ENCODE measurements around the gene WDR82. TPM values are rescaled to one million over a fixed set of nuclear protein-coding genes. Genes with fewer than 3 reads are reported as not detected.

Gene WDR82
- total and polyA plus RNA-seq, 4 experiments from 2014 or later: 62.3 to 150 (median 146) TPM

DNA sequence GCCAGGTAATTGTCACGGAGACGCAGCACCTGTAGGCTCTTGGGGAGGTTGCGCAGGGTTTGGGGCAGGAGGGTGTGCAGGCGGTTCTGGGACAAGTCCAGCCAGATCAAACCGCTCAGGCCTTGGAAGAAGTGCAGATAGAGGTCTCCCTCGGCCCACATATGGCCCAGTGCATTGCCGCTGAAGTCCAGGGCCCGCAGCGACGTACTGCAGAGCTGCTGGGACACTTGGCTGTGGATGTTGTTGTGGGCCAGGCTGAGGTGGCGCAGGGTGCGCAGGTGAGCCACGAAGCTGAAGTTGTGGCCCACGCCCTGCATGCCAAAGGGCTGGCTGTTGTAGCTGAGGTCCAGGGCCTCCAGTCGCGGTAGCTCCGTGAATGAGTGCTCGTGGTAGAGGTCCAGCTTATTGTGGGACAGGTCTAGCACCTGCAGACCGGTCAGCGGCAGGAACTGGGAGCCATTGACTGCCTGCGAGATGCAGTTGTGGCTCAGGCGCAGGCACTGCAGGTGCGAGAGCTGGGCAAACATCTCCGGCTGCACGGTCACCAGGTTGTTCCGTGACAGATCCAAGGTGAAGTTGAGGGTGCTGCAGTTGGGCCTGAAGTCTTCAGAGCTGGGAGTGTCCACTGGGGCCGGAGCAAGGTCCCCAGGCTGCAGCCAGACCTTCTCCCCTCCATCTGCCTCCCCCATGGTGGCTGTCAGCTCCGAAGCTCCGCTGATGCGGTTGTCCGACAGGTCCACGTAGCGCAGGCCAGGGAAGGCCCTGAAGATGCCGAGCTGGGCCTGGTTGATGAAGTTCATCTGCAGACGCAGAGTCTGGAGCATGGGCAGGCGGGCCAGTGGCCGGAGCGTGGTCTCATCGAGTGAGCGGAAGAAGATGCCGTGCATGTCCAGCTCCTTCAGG is 55.9 kb downstream of the WDR82 start:
- Histone ChIP-seq H3K4me3 (ENCODE audit: low read length in 2 of 2) (peak overlapping the region; percentile 3 to 59), H3K36me3 (ENCODE audit: insufficient read depth, low read length) (no peaks in the 10 kb centered on the region), H3K27me3 (ENCODE audit: insufficient read depth, low read length) (no peaks in the 10 kb centered on the region), H3K9me3 (ENCODE audit: control insufficient read depth in 1 of 2, low read length in 2 of 2) (no peaks in the 10 kb centered on the region), H3K4me1 (ENCODE audit: insufficient read depth, low read length) (peaks cover 92% of the 10 kb centered on the region), H3K27ac (ENCODE audit: low read depth, low read length) (peak overlapping the region; percentile 44)
- H3K27ac Mint-ChIP-seq: peak overlapping the region; percentile 84 to 96 (median 92)
- DNase-seq: no peak
- peak overlapping the region; percentile 82 to 91 (median 83) for H3K4me3 Mint-ChIP-seq
- no peaks in the 10 kb centered on the region for H3K27me3 Mint-ChIP-seq
- H3K9me3 Mint-ChIP-seq: no peaks in the 10 kb centered on the region
- intact Hi-C loops (cut with micrococcal nuclease): loop anchor here (2.0 to 5.0 kb wide), 2 partner anchors 16 to 225 kb away; partner anchors contain the start of genes SEMA3G and TWF2
- ChIA-PET CTCF (ENCODE audit: partially characterized antibody) (interaction anchor here (0.6 to 12.2 kb wide), 15 partner anchors 11 to 224 kb away, joined by 3 to 247 read pairs (median 5); partner anchors contain the start of genes ALAS1, GLYCTK, TWF2 and WDR82), POLR2A (ENCODE audit: partially characterized antibody) (interaction anchor here (0.6 to 13.6 kb wide), 15 partner anchors 9 to 280 kb away, joined by 3 to 156 read pairs (median 7); partner anchors contain the start of genes GLYCTK, PARP3, PPM1M and TWF2)
- peaks cover 52 to 96% (median 82%) of the 10 kb centered on the region in 4 donors for H3K4me1 Mint-ChIP-seq
- H3K36me3 Mint-ChIP-seq: peaks cover 0 to 11% of the 10 kb centered on the region in 2 donors

DNA sequence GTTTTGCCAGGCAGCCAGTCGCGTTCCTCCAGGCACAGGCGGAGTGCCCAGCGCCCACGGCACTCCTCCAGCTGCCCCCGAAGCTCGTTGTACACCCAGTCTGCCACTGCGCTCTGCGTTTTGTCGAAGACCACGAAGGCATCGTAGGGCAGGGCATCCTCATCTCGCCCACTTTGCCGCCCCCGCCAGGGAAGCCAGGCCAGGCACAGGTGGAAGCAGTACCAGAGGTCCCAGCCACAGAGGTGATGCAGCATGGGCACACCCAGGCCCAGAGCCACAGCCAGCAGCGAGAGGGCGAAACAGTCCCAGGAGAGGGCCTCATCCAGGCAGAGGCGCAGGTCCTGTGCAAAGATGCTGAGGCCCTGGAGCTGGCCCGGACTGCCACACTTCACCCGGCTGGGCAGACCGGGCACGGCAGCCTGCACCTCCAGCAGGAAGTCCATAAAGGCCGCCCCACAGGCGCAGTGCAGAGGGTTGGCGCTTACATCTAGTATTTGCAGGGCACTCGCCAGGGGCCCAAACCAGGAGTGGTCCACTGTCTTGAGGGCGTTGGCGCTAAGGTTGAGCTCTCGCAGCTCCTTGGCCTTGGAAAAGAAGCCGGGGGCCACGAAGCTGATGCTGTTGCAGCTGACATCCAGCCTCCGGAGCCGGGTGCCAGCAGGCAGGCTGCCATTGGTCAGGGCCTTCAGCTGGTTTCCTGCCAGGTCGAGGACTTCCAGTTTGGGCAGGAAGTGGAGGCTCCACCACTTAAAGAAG is 56.7 kb downstream of the WDR82 start:
- H3K27ac Mint-ChIP-seq: peak overlapping the region; percentile 84 to 96 (median 92)
- H3K27me3 Mint-ChIP-seq: no peaks in the 10 kb centered on the region
- peak overlapping the region; percentile 82 to 91 (median 83) for H3K4me3 Mint-ChIP-seq
- Histone ChIP-seq H3K36me3 (ENCODE audit: insufficient read depth, low read length) (no peaks in the 10 kb centered on the region), H3K4me3 (ENCODE audit: low read length in 2 of 2) (peak overlapping the region; percentile 3 to 59), H3K4me1 (ENCODE audit: insufficient read depth, low read length) (peaks cover 98% of the 10 kb centered on the region), H3K27ac (ENCODE audit: low read depth, low read length) (peak overlapping the region; percentile 44), H3K9me3 (ENCODE audit: control insufficient read depth in 1 of 2, low read length in 2 of 2) (no peaks in the 10 kb centered on the region), H3K27me3 (ENCODE audit: insufficient read depth, low read length) (no peaks in the 10 kb centered on the region)
- POLR2A ChIA-PET (ENCODE audit: partially characterized antibody): interaction anchor here (0.6 to 13.6 kb wide), 16 partner anchors 10 to 279 kb away, joined by 3 to 156 read pairs (median 8); partner anchors contain the start of genes GLYCTK, PARP3, PPM1M and TWF2
- peak; percentile 76 to 85 (median 80) for DNase-seq
- H3K9me3 Mint-ChIP-seq: no peaks in the 10 kb centered on the region
- CTCF ChIA-PET (ENCODE audit: partially characterized antibody): interaction anchor here (0.6 to 12.2 kb wide), 26 partner anchors 10 to 225 kb away, joined by 3 to 247 read pairs (median 6); partner anchors contain the start of genes ALAS1, GLYCTK, TWF2 and WDR82
- intact Hi-C loops (cut with micrococcal nuclease): loop anchor here (2.0 to 5.0 kb wide), 2 partner anchors 17 to 226 kb away; partner anchors contain the start of genes SEMA3G and TWF2
- peaks cover 55 to 99% (median 85%) of the 10 kb centered on the region in 4 donors for H3K4me1 Mint-ChIP-seq
- peaks cover 0 to 11% of the 10 kb centered on the region in 2 donors for H3K36me3 Mint-ChIP-seq

DNA sequence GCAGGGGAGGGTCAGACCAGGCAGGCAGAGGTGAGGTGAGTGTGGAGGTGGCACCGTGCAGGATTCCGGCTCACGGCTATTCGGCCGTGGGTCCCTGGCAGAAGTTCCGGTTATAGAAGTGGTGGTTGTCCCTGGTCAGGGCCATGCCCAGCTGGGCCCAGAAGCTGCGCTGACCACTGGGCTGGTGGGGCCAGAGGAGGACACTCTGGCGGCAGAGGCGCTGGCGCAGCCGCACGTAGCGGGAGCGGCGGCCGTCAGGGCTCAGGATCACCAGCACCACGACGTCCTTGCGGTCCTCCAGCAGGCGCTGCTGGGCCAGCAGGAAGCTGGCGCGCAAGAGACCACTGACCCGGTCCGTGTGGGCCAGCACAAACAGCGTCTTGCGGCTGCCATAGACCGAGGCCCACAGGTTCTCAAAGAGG is 57.3 kb downstream of the WDR82 start:
- H3K4me1 ChIP-seq (ENCODE audit: insufficient read depth, low read length): peaks cover 98% of the 10 kb centered on the region
- no peaks in the 10 kb centered on the region for H3K36me3 ChIP-seq (ENCODE audit: insufficient read depth, low read length)
- H3K9me3 Mint-ChIP-seq: no peaks in the 10 kb centered on the region
- H3K4me3 ChIP-seq (ENCODE audit: low read length in 2 of 2): peak overlapping the region in 1 of 2 donors; percentile 59
- H3K36me3 Mint-ChIP-seq: peaks cover 0 to 10% of the 10 kb centered on the region in 2 donors
- DNase-seq: no peak
- peak overlapping the region in 5 of 8 donors; percentile 82 to 85 (median 83) for H3K4me3 Mint-ChIP-seq
- POLR2A ChIA-PET (ENCODE audit: partially characterized antibody): interaction anchor here (0.6 to 13.6 kb wide), 19 partner anchors 10 to 165 kb away, joined by 3 to 156 read pairs (median 5); partner anchors contain the start of genes ALAS1, DUSP7, GLYCTK and POC1A
- no peaks in the 10 kb centered on the region for H3K27me3 ChIP-seq (ENCODE audit: insufficient read depth, low read length)
- peaks cover 53 to 99% (median 84%) of the 10 kb centered on the region in 4 donors for H3K4me1 Mint-ChIP-seq
- H3K27ac Mint-ChIP-seq: peak overlapping the region in 4 of 7 donors; percentile 57 to 89 (median 84)
- H3K27me3 Mint-ChIP-seq: no peaks in the 10 kb centered on the region
- CTCF ChIA-PET (ENCODE audit: partially characterized antibody): interaction anchor here (0.6 to 12.2 kb wide), 28 partner anchors 9 to 226 kb away, joined by 3 to 247 read pairs (median 8); partner anchors contain the start of genes GLYCTK, POC1A, PPM1M and TWF2
- peak overlapping the region; percentile 44 for H3K27ac ChIP-seq (ENCODE audit: low read depth, low read length)
- H3K9me3 ChIP-seq (ENCODE audit: control insufficient read depth in 1 of 2, low read length in 2 of 2): no peaks in the 10 kb centered on the region
- intact Hi-C loops (cut with micrococcal nuclease): loop anchor here (5.0 kb wide), 1 partner anchor 226 kb away; the partner anchor contains the start of gene SEMA3G

DNA sequence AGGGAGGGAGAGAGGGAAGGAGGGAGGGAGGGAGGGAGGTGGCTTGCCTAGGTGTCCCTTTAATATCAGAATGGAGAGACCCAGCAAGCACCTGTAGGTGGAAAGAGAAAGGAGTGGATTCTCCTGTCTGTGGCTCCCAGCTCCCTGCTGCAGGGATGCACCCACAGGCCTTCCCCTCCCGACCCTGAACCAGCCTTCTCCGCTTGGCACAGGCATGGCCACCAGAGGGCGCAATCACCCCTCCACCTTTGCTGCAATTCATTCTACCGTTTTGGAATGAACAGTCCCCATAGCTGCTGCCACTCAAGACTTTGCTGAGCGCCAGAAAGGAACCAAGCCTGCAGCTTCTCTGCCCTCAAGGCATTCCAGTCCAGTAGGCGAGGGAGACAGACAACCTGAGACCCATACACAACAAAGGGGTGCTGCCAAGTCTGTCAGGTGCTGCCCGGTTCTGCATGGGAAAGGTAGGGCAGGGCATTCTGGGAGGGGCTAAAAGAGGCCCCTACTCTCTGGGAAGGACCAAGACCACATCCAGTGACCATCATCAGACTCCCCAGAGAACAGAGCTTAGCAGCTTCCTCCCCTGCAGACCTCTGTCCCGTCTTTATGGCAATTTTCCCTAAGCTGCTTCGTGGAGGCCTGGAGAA is 57.9 kb downstream of the WDR82 start:
- H3K4me1 ChIP-seq (ENCODE audit: insufficient read depth, low read length): peaks cover 98% of the 10 kb centered on the region
- H3K9me3 ChIP-seq (ENCODE audit: control insufficient read depth in 1 of 2, low read length in 2 of 2): no peaks in the 10 kb centered on the region
- H3K27me3 ChIP-seq (ENCODE audit: insufficient read depth, low read length): no peaks in the 10 kb centered on the region
- peak overlapping the region; percentile 61 to 93 (median 84) for H3K27ac Mint-ChIP-seq
- H3K27me3 Mint-ChIP-seq: no peaks in the 10 kb centered on the region
- intact Hi-C loops (cut with micrococcal nuclease): loop anchor here (1.0 to 5.0 kb wide), 2 partner anchors 119 to 227 kb away; partner anchors contain the start of gene SEMA3G
- H3K4me3 Mint-ChIP-seq: peak overlapping the region in 7 of 8 donors; percentile 52 to 85 (median 67)
- ChIA-PET CTCF (ENCODE audit: partially characterized antibody) (interaction anchor here (0.6 to 12.2 kb wide), 33 partner anchors 8 to 1631 kb away, joined by 3 to 247 read pairs (median 6); partner anchors contain the start of genes ALAS1, GLYCTK, PARP3 and POC1A), POLR2A (ENCODE audit: partially characterized antibody) (interaction anchor here (0.6 to 13.6 kb wide), 19 partner anchors 9 to 164 kb away, joined by 3 to 156 read pairs (median 5); partner anchors contain the start of genes ALAS1, DUSP7, GLYCTK and POC1A)
- no peak overlapping the region for H3K4me3 ChIP-seq (ENCODE audit: low read length in 2 of 2)
- H3K27ac ChIP-seq (ENCODE audit: low read depth, low read length): peak overlapping the region; percentile 44
- DNase-seq: peak; percentile 81 to 86 (median 83)
- no peaks in the 10 kb centered on the region for H3K36me3 ChIP-seq (ENCODE audit: insufficient read depth, low read length)
- H3K4me1 Mint-ChIP-seq: peaks cover 50 to 99% (median 80%) of the 10 kb centered on the region in 4 donors
- no peaks in the 10 kb centered on the region for H3K9me3 Mint-ChIP-seq
- peaks cover 3 to 13% of the 10 kb centered on the region in 2 donors for H3K36me3 Mint-ChIP-seq

DNA sequence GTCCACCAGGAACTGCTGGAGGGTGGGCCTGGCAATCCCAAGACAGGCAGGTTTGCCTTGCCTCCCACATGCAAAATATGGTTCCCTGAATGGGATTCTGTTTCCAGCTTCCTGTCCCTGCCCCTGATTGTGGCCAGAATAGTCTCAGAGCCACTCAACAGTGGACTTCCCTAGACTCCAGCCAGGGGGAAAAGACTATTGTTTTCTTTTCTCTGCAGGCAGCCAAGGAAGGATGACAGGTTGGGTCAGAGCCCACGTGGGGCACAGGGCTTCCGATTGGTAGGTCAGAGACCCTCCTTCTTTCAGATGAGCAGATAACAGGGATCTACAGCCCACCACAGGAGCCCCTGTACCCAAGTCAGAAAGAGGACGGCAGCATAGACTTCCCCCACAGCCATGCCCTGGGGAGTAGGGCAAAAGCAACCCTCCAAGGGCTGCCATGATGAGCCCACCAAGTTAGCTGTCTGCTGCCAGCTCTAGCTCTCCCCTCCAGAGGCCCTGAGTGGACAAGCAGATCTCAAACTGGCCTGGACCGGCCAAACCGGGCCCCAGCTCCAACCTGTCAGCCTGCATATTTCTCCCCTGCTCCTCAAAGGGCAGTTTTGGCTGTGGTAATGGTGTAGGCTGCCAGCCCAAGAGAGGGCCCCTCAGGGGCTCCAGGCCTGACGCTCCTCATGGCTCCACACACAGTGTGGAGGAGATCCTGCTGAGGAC is 59.4 kb downstream of the WDR82 start:
- H3K4me1 ChIP-seq (ENCODE audit: insufficient read depth, low read length): peaks cover 97% of the 10 kb centered on the region
- peak overlapping the region in 7 of 8 donors; percentile 29 to 86 (median 58) for H3K4me3 Mint-ChIP-seq
- H3K36me3 Mint-ChIP-seq: peaks cover 14 to 24% of the 10 kb centered on the region in 2 donors
- no peak overlapping the region for H3K4me3 ChIP-seq (ENCODE audit: low read length in 2 of 2)
- H3K27me3 ChIP-seq (ENCODE audit: insufficient read depth, low read length): no peaks in the 10 kb centered on the region
- H3K36me3 ChIP-seq (ENCODE audit: insufficient read depth, low read length): peaks cover 13% of the 10 kb centered on the region
- H3K27ac ChIP-seq (ENCODE audit: low read depth, low read length): peak overlapping the region; percentile 32
- H3K27me3 Mint-ChIP-seq: no peaks in the 10 kb centered on the region
- H3K27ac Mint-ChIP-seq: peak overlapping the region; percentile 68 to 97 (median 89)
- ChIA-PET CTCF (ENCODE audit: partially characterized antibody) (interaction anchor here (1.0 to 12.2 kb wide), 17 partner anchors 11 to 217 kb away, joined by 3 to 247 read pairs (median 14); partner anchors contain the start of genes ALAS1, TWF2 and WDR82), POLR2A (ENCODE audit: partially characterized antibody) (interaction anchor here (0.5 to 13.6 kb wide), 12 partner anchors 13 to 223 kb away, joined by 3 to 156 read pairs (median 6); partner anchors contain the start of genes GLYCTK, POC1A, PPM1M and RPL29)
- no peaks in the 10 kb centered on the region for H3K9me3 Mint-ChIP-seq
- H3K4me1 Mint-ChIP-seq: peaks cover 55 to 99% (median 80%) of the 10 kb centered on the region in 4 donors
- no peaks in the 10 kb centered on the region for H3K9me3 ChIP-seq (ENCODE audit: control insufficient read depth in 1 of 2, low read length in 2 of 2)
- intact Hi-C loops (cut with micrococcal nuclease): loop anchor here (1.0 kb wide), 1 partner anchor 218 kb away; no protein-coding TSS in a partner anchor
- DNase-seq: no peak
